Thyroid gland (tissue), 4 donors: ENCODE data around the gene CRB1. TPM values are rescaled to one million over a fixed set of nuclear protein-coding genes. Genes with fewer than 3 reads are reported as not detected.

Experiments
- DNase-seq, 2 donors: peaks; one replicate each; pipeline ENCODE4 v3.0.0-alpha.2; 2019
- H3K27ac ChIP-seq, 3 donors: fragments of 200-600 bp; sonication (generic); 1 replicate in 2 of 3; 2 replicates in 1 of 3; pipeline ENCODE4 v1.5.1; 2016 to 2019; ENCODE audit warnings: mild to moderate bottlenecking in 1 of 3, moderate library complexity in 1 of 3
- H3K27me3 ChIP-seq: fragments of 200-600 bp; sonication (generic); one replicate; pipeline ENCODE4 v1.5.1; 2019
- H3K36me3 ChIP-seq, 2 donors: fragments of 200-600 bp; sonication (generic); one replicate each; pipeline ENCODE4 v1.5.1; 2016 to 2019
- H3K4me1 ChIP-seq, 2 donors: fragments of 200-600 bp; sonication (generic); one replicate each; pipeline ENCODE4 v1.5.1; 2017 to 2019
- H3K4me3 ChIP-seq, 3 donors: fragments of 200-600 bp; sonication (generic); replicated peaks in 1 of 3; 1 replicate in 2 of 3; 2 replicates in 1 of 3; pipeline ENCODE4 v1.5.1; 2016; ENCODE audit warnings: mild to moderate bottlenecking in 1 of 3
- H3K9me3 ChIP-seq: fragments of 200-600 bp; sonication (generic); one replicate; pipeline ENCODE4 v1.5.1; 2017
- POLR2A ChIP-seq, 2 donors: fragments of 450-650 bp; IDR thresholded peaks; one replicate each; pipeline ENCODE4 v1.6.1; 2017; ENCODE audit warnings: antibody characterized with exemption in 2 of 2, mild to moderate bottlenecking in 2 of 2, moderate library complexity in 1 of 2
- WGBS, 2 donors: methylation state at CpG; one replicate each; pipeline ENCODE4 v1.1.5; 2017; 5-methylcytosine and 5-hydroxymethylcytosine counted together
- intact Hi-C: fragments of 100-400 bp; cut with DNase I; formaldehyde crosslinking; loops from one replicate; pipeline ENCODE4 v1.15.1; 2023
- total RNA-seq, 4 donors: library from RNA; depleted of rRNA; stranded (reverse); fragments of >200 nt; gene quantifications; one replicate each; pipeline ENCODE4 v1.2.3, GENCODE V29; 2016
- TF ChIP-seq, protein P1 (sequence below), 6 experiments: fragments of 200-600 bp in 3 of 6; fragments of 450-650 bp in 3 of 6; sonication (generic) in 3 of 6; IDR thresholded peaks; one replicate each; pipeline ENCODE4 v1.5.1; 2016 to 2019; ENCODE audit warnings: antibody characterized with exemption in 6 of 6, mild to moderate bottlenecking in 2 of 6, inconsistent platforms in 1 of 6, moderate library complexity in 1 of 6

CRB1 gene
- total RNA-seq, 4 donors from 2014 or later = 0.21 to 6.7 (median 0.22) TPM; not detected in 1

DNA sequence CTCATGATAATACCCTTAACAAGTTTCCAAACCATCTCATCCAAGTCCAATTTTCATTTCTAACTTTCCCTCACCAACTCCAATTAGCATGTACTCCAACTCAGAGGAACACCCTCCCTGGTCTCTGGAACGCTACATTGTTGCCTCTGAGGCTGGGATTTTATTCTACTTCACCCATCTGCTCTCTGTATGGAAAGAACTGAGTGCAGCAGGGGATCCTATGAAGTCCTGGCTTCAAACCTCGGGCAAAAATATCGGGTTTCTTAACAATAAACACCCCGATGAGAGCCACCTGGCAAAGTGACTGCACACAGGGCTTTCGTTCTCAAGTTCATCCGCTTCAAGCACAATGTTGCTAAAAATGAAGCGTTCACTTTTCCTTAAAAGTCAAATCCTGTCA lies 99.6 kb downstream of the CRB1 start:
- 69 to 87% methylated on average over 7 of the region's 7 CpGs for WGBS, 2 donors
- DNase-seq = no peak
- intact Hi-C loops = no loop called here

DNA sequence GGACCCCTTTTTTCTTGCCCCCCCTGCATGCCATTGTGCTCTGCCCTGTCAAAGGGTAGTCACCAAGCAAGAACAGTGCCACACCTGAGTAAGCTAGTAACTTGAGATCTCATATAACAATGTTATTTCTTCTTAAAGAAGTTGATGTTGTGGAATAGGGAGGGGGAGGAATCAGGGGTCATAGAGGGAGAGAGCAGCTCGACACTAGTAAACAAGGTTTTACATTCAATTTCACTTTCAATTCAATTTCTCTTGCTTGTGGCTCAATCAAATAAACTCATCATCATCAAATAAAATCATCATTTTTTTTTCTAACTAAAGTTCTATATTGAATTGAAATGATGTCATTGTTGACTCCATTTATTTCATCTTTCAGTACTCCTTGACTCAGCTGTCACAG lies 106.4 kb downstream of the CRB1 start:
- no peak for TF ChIP-seq POLR2A (IDR thresholded peaks at IDR 0.05)
- TF ChIP-seq, protein P1, sequence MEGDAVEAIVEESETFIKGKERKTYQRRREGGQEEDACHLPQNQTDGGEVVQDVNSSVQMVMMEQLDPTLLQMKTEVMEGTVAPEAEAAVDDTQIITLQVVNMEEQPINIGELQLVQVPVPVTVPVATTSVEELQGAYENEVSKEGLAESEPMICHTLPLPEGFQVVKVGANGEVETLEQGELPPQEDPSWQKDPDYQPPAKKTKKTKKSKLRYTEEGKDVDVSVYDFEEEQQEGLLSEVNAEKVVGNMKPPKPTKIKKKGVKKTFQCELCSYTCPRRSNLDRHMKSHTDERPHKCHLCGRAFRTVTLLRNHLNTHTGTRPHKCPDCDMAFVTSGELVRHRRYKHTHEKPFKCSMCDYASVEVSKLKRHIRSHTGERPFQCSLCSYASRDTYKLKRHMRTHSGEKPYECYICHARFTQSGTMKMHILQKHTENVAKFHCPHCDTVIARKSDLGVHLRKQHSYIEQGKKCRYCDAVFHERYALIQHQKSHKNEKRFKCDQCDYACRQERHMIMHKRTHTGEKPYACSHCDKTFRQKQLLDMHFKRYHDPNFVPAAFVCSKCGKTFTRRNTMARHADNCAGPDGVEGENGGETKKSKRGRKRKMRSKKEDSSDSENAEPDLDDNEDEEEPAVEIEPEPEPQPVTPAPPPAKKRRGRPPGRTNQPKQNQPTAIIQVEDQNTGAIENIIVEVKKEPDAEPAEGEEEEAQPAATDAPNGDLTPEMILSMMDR (IDR thresholded peaks at IDR 0.05) = no peak
- Histone ChIP-seq H3K36me3 (no peaks in the 10 kb centered on the region), H3K27ac (no peak overlapping the region), H3K4me3 (no peak overlapping the region), H3K9me3 (no peaks in the 10 kb centered on the region), H3K4me1 (no peaks in the 10 kb centered on the region), H3K27me3 (no peaks in the 10 kb centered on the region)
- intact Hi-C loops = no loop called here
- DNase-seq = no peak
- 84 to 89% methylated on average over 1 of the region's 1 CpG for WGBS, 2 donors

More for the DNA sequence above, 99.6 kb downstream of the CRB1 start:
- TF ChIP-seq POLR2A (IDR thresholded peaks at IDR 0.05) = no peak
- TF ChIP-seq, protein P1 (IDR thresholded peaks at IDR 0.05) = no peak
- Histone ChIP-seq H3K4me3 (no peak overlapping the region), H3K4me1 (no peaks in the 10 kb centered on the region), H3K27me3 (no peaks in the 10 kb centered on the region), H3K9me3 (no peaks in the 10 kb centered on the region), H3K27ac (no peak overlapping the region), H3K36me3 (no peaks in the 10 kb centered on the region)

DNA sequence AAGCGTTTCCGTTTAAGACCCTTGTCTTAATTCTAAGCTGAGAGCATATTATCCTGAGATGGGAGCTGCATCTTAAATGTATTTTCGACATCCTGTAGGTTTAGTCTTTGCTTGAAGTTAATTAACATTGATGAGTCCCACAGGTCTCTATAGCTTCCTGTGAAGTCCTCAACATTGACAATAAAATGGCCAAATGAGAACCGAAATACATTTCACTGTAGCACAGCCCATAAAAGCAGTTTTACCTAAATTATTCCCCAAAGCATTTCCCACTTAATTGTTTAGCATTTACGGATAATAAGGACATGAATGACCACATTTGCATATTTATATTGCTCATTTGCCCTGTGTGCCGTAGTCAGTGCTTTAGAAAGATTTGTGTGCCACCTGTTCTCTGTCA lies 116.4 kb downstream of the CRB1 start:
- Histone ChIP-seq H3K4me1 (no peaks in the 10 kb centered on the region), H3K27ac (no peak overlapping the region), H3K27me3 (no peaks in the 10 kb centered on the region), H3K9me3 (no peaks in the 10 kb centered on the region), H3K36me3 (no peaks in the 10 kb centered on the region), H3K4me3 (no peak overlapping the region)
- no peak for DNase-seq
- WGBS, 2 donors = 83 to 86% methylated on average over 6 of the region's 6 CpGs
- intact Hi-C loops = no loop called here
- TF ChIP-seq, protein P1 (IDR thresholded peaks at IDR 0.05) = no peak
- no peak for TF ChIP-seq POLR2A (IDR thresholded peaks at IDR 0.05)

DNA sequence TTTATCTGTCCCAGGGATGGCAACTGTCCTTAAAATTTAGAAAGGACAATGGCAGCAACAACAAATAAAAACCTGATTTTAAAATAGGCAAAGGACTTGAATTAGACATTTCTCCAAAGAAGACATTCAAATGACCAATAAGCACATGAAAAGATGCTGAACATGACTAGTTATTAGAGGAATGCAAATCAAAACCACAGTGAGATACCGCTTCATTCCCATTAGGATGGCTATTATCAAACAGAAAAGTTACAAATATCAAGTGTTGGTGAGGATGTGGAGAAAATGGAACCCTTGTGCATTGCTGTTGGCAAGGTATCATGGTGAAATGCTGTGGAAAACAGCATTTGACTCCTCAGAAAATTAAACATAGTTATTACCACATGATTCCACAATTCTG lies 120.7 kb downstream of the CRB1 start:
- intact Hi-C loops = no loop called here
- H3K36me3 ChIP-seq = no peaks in the 10 kb centered on the region
- H3K4me1 ChIP-seq = peaks cover 11 to 13% of the 10 kb centered on the region in 2 donors
- WGBS, 2 donors = 93 to 94% methylated on average over 1 of the region's 1 CpG
- no peaks in the 10 kb centered on the region for H3K27me3 ChIP-seq
- H3K4me3 ChIP-seq = no peak overlapping the region
- no peak for TF ChIP-seq POLR2A (IDR thresholded peaks at IDR 0.05)
- TF ChIP-seq, protein P1 (IDR thresholded peaks at IDR 0.05) = no peak
- H3K27ac ChIP-seq = no peak overlapping the region
- no peak for DNase-seq
- H3K9me3 ChIP-seq = no peaks in the 10 kb centered on the region

DNA sequence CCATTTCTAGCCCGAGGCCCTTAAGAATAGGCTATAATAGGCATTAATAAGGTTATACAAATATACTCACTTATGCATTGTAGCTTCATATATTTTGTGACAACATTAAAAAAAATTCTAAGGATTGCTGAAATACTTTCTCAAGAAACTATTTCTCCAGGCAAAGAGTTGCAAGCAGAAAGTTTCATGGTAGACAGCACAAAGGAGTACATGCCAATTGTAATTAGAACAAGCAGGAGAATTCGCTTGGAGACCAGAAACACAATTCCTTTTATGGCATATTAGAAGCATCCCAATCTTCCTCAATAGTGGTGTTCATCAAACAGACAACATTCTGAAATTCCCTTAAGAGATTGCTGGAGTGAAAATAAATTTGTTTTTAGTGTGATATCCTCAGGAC lies 122.8 kb downstream of the CRB1 start:
- H3K36me3 ChIP-seq = no peaks in the 10 kb centered on the region
- H3K4me1 ChIP-seq = peaks cover 11 to 13% of the 10 kb centered on the region in 2 donors
- peak overlapping the region; percentile 29 to 55 (median 33) for H3K27ac ChIP-seq
- TF ChIP-seq, protein P1 (IDR thresholded peaks at IDR 0.05) = no peak
- TF ChIP-seq POLR2A (IDR thresholded peaks at IDR 0.05) = no peak
- no peaks in the 10 kb centered on the region for H3K9me3 ChIP-seq
- no peaks in the 10 kb centered on the region for H3K27me3 ChIP-seq
- intact Hi-C loops = no loop called here
- no peak overlapping the region for H3K4me3 ChIP-seq
- no peak for DNase-seq
- 13 to 40% methylated on average over 2 of the region's 2 CpGs for WGBS, 2 donors
